GM18507 (cell line): ENCODE measurements around the gene ZNRD2.

ENCODE experiments used
- DNase-seq: peaks from one replicate; pipeline ENCODE4 v3.0.0; 2011; ENCODE audit warnings: low read depth; ENCODE audit not compliant: insufficient read length; ENCODE audit errors: extremely low spot score
- FAIRE-seq: peaks from 2 replicates; lab custom pipeline; 2011; peaks lifted over from hg19 to GRCh38; lab: Jason Lieb, UNC

Gene ZNRD2

DNA sequence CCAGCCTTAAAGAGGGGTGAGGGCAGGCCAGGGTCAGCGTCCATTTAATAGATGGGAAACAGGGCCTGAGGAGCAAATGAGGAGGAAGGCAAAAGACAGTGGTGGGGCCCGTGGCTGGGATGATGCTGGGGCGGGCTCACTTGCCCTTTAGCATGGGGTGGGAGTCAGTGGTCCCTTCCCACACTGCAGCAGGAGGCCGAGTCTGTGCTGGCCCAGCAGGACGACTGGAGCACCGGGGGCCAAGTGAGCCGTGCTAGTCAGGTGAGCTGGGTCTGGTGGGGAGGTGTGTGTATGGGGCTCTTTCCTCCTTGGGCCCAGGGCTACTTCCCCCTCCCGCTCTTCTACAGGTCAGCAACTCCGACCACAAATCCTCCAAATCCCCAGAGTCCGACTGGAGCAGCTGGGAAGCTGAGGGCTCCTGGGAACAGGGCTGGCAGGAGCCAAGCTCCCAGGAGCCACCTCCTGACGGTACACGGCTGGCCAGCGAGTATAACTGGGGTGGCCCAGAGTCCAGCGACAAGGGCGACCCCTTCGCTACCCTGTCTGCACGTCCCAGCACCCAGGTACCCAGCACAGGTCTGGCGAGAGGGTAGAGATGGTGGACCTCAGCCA, 32.6 kb upstream of the ZNRD2 start:
- FAIRE-seq (no peak), DNase-seq (no peak)

DNA sequence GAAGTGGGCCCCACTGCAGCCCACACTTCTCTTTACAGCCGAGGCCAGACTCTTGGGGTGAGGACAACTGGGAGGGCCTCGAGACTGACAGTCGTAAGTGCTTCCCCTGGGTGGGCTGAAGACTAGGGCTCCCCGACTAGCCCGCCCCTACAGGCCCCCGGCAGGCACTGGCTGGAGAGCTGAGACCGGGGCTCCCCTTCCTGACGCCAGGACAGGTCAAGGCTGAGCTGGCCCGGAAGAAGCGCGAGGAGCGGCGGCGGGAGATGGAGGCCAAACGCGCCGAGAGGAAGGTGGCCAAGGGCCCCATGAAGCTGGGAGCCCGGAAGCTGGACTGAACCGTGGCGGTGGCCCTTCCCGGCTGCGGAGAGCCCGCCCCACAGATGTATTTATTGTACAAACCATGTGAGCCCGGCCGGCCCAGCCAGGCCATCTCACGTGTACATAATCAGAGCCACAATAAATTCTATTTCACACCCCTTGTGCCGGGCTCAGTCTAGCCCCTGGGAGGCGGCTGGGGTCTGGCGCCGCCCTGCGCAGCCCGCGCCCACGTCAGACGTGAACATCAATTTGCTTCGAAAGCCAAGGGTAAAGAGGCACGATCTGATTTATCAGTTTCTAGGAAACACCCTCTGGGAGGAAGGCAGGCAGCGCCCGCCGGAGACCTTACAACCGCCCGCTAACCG, 31.9 kb upstream of the ZNRD2 start:
- FAIRE-seq (no peak), DNase-seq (no peak)

DNA sequence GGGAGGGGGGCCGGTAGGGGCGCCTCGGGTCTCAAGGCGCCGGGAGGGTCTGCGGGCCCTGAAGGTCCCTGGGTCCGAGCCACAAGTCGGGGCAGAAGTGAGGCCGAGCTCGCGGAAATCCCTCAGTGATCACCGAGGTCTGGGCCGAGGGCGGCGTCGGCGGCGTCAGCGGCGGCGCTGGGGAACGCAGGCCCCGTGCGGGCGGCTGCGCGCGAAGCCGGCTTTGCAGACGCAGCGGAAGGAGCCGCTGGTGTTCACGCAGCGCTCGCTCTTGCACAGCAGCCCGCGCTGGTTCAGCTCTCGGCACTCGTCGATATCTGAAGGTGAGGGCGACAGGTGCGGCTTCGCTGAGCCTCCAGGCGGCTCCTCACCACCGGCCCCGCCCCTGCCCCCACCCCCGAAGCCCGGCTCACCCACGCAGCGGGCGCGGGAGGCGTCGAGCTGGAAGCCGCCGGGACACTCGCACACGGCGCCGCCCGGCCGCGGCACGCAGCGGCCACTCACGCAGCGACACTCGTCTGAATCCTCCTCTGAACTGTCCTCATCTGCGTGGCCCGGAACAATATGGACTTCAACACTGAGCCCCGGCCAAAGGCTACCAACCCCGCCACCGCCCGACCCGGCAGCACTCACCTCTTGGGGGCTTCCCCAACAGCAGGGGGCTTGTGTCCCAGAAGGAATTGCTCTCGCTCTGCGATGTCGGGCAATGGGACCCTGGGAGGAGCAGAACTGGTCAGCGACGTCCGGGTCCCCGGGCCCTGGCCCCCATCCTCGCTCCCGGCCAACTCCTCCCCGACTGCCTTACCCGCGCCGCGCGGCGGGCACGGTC, 31.1 kb upstream of the ZNRD2 start:
- FAIRE-seq (no peak), DNase-seq (no peak)

DNA sequence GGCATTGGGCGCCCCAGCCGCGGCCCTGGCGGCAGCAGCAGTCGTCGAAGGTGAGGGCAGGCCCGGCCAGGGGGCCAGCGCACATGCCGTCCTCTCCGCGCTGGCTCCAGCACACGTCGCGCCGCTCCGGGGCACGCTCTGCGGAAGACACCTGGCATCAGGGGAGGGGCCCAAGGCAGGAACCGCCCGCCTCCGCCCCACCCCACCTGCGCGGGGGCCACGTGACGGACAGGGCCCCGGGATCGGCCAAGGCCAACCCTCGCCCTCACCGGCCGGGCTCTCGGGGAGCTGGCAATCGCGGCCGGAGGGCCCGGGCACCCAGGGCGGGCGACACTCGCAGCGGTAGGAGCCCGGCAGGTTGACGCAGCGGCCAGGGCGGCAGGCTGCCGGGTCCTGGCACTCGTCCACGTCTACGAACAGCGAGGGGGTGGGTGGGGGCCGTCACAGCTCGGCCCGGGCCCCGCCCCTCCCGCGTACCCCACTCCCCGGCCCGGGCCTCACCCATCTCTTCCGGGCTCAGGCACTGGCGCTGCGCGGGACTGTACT, 30.5 kb upstream of the ZNRD2 start:
- DNase-seq = peak; percentile 59
- no peak for FAIRE-seq

DNA sequence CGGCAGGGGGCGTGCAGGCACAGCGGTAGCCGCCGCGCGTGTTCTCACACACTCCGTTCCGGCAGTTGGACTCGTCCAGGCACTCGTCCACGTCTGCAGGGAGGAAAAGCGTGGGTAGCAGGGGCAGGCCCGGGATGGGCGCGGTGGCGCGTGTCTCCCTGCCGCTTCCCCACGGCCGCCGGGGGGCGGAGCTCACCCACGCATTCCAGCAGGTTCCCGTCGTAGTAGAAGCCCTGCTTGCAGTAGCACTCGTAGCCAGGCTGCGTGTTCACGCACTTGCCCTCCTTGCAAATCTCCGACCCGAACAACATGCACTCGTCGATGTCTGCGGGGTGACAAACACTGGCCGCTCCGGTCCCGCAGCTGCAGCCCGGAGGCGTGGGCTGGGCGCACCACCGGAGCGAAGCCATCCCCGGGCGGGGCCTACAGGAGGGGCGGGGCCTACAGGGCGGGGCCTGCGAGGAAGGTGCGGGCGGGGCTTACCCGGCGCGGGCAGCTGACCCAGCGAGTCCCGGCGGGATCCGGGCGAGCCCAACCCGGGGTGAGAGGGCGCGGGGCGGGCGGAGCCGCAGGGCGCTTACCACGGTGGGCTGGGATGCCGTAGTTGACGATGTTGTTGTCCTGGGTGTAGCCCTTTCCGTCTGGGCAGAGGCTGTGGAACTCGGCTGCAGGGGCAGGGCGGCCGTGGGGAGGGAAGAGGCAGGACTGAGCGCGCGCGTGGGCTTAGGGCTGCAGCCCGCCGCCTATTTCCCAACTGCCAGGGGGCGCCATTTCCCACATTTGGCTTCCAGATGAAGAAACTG, 29.8 kb upstream of the ZNRD2 start:
- peak; percentile 87 for FAIRE-seq
- DNase-seq = peak; percentile 96

DNA sequence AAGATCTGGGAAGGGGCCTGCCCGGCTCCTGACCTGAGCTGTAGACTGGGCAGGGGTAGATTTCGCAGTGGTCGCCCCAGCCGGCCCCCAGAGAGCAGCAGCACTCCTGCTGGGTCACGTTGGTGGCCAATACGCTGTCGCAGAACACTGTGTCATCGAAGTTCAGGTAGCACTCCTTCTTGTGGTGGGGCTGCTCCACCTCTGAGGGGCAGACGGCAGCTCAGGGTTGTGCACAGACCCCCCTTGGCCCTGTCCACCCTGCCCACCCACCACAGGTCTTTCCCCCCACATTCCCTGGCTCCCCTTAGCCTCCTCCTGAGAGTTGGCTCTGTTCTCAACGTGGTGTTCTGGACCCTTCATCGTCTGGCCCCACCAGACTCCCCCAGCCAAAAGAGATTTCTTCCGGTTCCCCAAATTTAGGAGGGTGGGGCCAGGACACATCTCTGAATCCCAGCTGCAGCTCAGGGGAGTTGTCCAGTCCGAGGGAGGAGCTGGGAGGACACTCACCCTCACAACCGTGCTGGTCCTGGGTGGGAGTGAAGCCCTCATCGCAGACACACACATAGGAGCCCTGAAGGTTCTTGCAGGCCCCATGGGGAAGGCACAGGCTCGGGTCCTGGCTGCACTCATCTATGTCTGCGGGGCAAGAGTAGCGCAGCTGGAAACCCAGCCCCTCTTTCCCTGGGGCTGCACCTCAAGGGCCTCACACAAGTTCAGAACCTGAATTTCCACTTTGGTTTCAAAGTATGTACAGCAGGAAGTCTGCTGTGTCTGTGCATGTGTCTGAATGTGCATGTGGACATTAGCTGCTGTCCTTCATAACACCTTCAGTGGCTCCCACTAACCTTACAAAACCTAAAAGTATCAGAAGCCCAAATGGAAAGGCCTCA, 28.9 kb upstream of the ZNRD2 start:
- no peak for FAIRE-seq
- DNase-seq = no peak

DNA sequence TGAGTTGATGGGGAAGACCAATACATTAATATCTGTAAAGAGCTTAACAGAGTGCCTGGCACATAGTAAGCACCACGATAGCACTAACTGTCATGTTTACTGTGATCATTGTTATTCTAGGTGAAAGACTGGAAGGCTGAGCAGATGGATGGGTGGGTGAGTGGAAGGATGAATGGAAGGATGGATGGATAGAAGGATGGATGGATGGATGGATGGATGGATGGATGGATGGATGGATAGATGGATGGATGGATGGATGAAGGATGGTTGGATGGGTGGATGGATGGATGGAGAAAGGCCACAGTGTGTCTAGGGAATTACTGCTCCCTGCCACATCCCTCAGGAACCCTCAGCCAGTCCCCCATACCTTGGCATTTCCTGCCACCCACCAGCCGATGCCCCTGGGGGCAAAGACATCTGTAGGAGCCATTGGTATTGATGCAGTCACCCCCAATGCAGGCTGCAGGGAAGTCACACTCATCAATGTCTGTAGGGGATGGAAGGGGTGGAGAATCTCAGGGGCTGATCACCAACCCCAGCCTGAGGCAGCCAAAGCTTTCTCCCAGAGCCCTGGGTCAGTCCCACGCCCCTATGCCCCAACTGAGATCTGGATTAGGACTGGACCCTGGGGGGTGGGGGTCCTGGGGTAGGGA, 27.4 kb upstream of the ZNRD2 start:
- FAIRE-seq (no peak), DNase-seq (no peak)

DNA sequence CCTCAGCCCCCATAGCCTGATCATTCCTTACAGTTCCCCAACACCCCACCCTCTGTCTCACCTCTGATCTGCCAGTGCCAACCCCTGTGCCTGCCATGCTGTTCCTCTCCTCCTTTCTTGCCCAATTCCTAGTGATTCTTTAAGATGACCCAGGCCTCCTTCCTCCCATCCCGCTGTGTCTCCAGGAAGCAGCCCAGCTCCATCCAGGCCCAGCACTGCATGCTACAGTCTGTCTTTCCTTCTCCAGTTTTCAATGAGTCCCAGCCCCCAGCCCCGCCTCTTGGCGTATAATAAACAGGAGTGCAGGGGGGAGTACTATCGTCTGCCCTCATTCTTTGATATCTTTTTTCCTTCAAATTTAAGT, 24.4 kb upstream of the ZNRD2 start:
- FAIRE-seq = no peak

DNA sequence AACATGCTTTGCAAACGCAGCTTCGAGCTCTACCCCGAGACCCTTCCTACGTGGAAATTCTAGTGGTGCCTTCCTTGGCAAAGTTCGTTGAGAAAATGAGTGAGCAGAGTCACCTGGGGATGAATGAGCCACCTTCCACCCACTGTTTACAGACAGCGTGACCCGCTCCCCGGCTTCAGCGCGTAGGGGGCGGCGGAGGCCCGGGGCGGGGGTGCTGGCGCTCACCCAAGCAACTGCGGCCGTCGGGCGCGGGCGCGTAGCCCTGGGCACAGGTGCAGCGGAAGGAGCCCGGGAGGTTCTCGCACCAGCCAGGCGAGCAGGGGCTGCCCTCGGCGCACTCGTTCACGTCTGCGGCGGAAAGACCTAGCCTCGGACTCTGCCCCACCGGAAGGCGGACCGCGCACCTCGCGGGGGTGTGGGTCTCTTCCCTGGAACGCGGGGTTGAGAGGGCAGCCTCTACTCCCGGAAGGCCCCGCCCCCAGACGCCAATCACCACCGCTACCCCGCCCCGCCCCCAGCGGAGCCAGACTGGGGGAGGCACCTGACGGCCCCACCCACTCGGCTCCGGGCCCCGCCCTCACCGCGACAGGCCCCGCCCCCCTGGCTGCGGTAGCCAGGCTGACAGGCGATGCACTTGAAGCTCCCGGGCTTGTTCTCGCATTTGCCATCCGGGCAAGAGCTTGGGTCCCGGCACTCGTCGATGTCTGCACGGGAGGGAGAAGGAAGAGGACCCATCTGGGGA, 23.9 kb upstream of the ZNRD2 start:
- FAIRE-seq = peak; percentile 76
- peak; percentile 95 for DNase-seq

More for the DNA sequence above, 24.4 kb upstream of the ZNRD2 start:
- DNase-seq = no peak

DNA sequence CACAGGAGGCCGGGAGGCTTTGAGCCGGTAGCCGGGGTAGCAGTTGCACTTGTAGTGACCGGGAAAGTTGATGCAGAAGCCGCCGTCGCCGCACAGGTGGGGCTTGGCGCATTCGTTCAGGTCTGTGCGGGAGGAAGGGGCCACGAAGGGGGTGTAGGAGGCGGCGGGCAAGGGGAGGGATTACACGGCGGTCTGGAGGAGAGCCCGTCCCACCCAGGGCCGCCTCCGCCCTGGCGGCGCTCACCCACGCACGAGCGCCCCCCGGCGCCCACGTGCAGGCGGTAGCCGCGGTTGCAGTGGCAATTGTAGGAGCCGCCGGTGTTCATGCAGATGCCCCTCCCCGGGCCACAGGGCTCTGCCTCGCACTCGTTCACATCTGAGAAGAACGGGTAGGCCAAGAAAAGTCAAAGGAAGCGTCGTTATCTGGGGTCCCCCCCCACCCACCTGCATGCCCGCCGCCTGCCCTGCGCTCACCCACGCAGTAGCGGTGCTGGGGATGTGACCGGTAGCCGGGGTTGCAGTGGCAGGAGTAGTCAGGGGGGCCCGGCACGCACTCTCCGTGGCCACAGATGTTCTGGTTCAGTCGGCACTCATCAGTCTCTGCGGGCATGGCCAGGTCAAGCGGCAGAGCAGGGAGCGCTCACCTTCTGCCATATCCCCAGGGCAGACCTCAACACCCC, 22.7 kb upstream of the ZNRD2 start:
- DNase-seq (no peak), FAIRE-seq (no peak)

DNA sequence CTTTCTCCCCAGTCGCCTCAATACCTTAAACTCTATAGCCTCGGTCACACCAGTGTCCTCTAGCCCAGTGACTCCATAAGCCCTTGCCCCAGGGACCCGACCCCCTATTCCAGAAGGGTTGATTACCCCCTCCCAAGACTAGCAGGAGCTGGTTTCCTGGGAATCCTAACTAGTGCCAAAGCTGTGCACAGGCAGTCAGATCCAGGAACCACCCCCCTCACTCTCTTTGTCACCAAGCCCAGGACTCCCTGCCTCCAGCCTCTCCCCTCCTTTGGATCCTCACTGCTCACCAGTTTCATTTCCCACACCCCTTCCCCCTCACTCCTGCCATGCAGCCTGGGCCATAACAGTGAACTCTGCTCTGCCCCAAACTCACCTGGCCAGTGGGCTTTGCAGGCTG, 21.9 kb upstream of the ZNRD2 start:
- DNase-seq (no peak), FAIRE-seq (no peak)

DNA sequence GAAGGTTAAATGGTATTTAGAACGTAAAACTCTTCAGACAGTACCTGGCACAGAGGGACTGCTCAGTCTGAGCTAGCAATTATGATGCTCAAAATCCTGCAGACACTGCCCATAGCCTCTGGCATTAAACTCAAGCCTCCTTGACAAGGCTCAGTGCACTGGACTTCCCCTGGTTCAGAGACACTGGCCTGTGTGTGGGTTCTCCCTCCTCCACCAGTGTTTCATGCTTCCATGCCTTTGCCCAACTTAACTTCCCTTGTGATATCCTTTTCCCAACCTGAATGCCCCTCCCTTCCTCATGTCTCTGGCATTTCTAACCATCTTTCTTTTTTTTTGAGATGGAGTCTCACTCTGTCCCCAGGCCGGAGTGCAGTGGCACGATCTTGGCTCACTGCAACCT, 21.2 kb upstream of the ZNRD2 start:
- no peak for FAIRE-seq
- DNase-seq = no peak

DNA sequence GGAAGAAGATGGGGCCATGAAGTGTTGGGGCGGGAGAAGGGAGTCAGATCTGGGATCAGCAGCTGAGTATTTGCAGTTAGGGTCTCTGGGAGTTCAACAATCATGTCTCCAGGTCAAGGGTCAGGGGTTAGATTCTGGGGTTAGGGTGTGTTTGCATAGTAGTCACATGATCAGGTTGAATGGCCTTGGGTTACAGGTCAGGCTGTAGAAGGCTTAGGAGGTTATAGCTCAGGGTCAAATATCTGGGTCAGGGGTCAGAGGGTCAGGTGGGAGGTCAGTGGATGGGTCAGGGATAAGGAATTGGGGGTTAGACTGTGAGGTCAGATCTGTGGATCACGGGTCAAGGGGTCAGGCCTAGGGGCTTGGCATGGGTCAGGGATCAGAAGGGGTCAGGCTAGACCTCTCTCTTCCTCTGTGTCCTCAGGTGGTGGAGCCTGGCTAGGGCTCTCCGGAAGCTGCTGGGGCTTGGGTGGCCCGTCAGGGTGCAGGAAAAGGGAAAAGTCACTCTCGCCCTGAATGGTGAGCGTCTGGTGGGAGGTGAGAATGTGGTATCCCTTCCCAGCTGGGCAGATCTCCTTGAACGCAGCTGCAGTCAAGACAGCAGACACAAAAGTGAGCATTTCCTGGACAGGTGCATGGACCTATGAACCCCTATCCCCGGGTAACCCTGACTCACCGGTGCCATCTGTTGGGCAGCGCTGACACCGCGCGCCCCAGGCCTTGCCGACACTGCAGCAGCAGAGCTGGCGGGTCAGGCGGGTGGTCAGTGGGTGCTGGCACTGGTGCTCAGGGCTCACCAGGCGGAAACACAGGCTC, 18.5 kb upstream of the ZNRD2 start:
- DNase-seq = peak; percentile 55

DNA sequence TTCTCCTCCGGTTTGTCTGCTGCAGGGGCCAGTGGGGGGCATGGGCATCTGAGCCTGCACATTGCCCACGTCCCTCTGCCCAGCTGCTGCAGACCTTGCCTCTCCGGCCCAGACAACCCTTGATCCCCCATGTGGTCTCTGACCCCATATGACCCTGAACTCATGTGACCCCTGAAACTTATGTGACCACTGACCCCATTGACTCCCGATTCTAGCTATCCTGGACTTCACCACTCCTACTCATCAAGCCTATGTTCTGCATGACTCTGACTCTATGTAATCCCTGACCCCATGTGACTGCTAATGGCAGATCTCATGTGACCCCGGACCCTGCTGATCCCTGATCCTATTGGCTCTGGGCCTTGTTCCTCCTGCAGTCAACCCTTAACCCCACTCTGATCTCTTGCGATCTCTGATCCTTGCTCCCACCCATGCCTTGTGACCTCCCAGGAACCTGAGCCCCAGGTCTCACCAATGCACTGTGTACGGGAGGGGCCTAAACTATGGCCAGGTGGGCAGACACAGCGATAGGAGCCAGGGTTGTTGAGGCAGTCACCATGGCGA, 17.8 kb upstream of the ZNRD2 start:
- DNase-seq = no peak
- no peak for FAIRE-seq

More for the DNA sequence above, 18.5 kb upstream of the ZNRD2 start:
- FAIRE-seq = peak; percentile 80

DNA sequence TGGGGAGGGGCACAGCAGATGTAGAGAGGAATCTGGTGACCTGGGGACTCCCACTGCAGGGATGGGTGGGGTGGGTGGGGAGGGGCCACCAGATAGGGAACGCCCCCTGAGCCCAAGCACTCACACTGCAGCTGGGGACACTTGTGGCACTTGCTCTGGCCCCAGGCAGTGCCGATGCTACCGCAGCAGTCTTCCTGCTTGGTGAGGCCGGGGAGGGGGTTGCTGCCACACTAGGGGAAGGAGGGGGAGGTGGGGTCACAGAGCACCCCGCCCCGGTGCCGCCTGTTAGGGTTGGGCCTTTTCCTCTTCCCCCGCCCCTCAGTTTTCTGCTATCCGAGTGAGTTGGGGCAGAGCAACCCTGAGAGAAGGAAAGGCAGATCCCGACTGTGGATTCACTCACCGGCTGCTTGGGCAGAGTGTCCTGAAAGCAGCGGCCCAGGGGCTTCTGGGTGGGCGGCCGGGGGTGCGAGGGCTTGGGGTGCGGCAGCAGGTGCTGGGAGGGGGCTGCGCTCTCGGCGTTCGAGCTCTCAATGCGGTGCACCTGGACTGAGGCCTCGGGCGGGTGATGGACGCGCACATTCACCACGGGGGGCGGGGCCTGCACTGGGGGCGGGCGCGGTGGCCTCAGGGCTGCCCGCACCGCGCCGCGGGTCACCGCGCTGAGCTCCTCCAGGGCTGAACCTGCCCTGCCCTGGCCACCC, 16.8 kb upstream of the ZNRD2 start:
- DNase-seq (no peak), FAIRE-seq (no peak)
